CD4-positive, alpha-beta T cell treated with Interleukin-12 subunit alpha and Interleukin-12 subunit beta, for 1 hour (primary cell): ENCODE measurements around the gene GSTP1.

Experiments
- DNase-seq: peaks from one replicate; pipeline ENCODE4 v3.0.0-alpha.2; 2020

The GSTP1 gene

DNA sequence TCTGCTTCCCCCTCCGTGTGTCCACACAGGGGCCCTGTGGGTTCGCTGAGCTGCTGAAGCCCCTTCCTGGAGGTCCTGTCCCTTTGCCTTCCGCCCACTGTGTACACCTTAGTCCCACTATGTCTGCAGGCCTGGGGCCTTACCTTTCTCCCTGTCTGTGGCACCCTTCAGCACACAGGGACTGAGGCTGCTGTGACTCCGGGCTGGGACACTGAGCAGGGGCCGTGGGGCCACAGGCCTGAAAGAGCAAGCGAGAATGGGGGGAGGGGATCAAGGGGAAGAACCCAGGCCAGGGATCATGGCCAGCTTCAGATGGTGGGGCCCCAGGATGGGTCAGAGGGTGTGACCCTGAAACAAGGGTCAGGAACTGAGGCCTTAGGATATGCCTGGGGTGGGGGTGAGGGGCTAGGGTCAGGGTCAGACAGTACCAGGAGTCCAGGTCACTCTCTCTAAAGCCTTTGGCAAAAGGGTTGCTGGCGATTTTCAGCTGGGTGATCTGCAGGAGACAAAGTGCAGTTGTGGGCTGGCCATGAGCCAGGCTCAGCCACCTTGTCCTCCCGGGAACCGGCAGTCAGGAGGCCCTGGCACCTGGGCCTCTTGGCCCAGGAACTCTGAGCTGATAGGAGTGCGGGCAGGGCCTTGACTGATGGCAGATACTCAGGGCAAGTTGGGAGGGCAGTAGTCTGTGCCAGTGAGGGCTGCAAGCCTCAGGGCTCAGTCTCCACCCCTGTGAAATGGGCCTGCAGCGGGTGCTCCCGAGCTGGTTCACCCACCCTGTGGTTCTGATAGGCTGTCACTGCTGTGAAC, 48.8 kb downstream of the GSTP1 start:
- no peak for DNase-seq

DNA sequence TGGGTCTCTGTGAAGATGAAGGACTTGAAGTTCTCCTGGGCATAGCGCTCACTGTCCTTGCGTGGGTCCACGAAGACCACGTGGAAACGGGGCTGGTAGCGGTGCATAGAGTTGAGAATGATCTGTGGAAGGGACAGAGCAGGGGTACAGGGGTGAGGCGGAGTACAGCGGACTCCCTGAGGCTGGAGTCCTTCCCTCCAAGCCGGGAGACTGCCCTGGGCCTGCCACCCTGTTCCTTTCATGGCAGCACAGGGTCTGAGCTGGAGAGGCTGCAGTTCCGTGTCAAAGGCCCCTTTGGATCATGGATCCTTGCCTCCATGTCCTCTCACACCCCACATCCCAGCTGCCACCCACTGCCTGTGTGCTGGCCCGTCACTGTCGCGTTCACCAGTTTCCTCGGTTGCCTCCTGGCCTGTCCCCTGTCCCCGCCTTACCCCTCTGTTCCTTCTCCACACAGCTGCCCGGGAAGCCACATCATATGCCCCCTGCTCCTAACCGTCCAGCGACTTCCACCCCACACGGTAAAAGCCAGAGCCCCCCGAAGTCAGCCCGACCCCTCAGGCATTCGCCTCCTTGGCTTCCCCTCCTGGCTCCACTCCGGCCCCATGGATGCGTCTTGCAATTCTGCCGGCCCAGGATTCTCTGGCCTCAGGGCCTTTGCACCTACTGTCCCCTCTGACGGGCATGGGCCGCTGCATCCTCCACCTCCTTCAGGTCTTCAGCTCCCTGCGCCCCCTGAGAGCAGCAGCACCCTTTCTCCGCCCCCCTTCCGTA, 49.6 kb downstream of the GSTP1 start:
- no peak for DNase-seq

DNA sequence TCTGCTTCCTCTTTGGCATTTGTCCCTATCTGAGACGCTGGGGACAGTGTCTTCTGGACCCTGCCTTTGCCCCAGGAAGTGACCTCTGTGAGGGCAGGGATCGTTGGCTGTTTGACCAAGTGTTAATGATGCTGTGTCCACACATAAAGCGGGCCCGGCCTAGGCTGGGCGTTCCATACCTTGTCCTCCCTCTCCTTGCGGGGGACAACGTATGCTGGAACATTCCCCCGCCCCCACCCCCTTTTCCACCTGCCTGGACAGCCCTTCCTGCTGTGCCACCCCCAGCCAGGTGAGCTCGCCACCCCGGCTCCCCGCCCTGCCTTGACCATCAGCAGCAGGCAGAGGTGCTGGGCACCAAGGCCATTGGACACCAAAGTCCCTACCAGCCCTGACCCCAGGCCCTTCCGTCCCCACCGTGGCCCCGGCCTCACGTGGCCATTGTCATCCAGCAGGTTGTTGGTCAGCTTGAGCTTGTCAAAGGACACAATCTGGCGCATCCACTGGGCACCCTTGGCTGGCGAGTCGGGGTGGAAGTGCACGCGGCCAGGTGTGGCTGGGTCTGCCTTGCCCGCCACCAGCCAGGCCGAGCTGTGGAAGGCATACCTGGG, 50.2 kb downstream of the GSTP1 start:
- DNase-seq, result no peak

DNA sequence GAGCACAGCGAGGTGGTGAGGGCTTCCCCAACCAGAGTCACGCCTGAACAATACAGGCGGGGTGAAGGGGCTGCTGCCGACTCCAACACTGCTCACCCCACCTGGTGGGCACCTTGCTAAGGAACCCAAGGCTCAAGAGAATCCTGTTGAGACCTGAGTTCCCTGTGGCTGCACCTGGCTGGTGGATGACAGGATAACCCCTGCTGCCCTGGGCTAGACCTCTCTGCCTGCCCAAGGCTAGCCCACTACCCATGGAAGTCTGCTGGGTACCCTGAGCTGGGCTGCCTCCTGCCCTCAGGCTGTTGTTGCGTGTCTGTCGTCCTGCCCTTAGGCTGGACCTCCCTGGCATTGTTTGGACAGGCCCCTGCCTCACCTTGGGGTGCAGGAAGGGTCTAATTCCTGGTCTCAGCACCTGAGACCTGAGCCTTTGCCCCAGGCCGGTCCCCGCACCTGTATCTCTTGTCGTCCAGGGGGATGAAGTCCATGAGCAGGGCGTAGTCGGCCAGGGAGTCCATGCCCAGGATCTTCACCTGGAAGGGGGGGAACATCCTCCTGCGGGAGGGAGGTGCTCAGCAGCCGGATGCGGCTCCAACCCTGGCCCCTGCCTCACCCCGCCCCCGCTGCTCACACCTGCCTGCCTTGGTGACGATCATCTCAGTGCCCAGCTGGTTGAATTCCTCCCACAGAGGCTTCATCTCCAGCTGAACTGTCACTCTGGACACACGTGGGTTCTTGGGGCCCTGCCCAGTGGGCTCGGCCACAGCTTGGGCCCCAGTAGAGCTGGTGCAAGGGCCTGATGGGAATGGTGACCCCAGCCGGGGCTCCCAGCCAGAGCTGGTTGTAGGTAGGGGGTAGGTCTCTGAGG, 51.0 kb downstream of the GSTP1 start:
- DNase-seq, result no peak

DNA sequence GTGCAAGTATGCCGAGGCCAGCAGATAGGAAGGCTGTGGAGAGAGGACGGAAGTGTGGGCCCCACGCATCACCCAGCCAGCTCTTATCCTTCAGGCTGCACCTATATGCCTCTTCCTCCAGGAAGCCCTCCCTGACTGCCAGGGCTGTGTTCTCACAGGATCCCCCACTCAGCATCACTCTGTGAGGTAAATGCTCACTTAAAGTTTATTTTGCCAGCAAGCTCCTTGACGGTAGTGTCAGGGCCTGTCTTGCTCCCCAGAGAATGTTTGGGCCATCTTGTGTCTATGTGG, 51.6 kb downstream of the GSTP1 start:
- DNase-seq, result no peak
